Spleen (tissue), 7 donors: Measurements from ENCODE around the gene SLC30A5.

ENCODE experiments used
- POLR2A ChIP-seq, 3 donors: fragments of 450-650 bp; IDR thresholded peaks; one replicate each; pipeline ENCODE4 v1.5.1; 2017; ENCODE audit warnings: antibody characterized with exemption in 3 of 3, mild to moderate bottlenecking in 1 of 3
- TF ChIP-seq, protein P1 (sequence below), 11 experiments: fragments of 200-600 bp in 7 of 11; fragments of 450-650 bp in 4 of 11; sonication (generic) in 4 of 11; IDR thresholded peaks in 8 of 11; conservative IDR thresholded peaks in 3 of 11; 1 replicate in 7 of 11; 2 replicates in 4 of 11; pipeline versions ENCODE4 v1.4.0 to v1.8.0; 2016 to 2021; ENCODE audit warnings: antibody characterized with exemption in 11 of 11, inconsistent platforms in 4 of 11, mild to moderate bottlenecking in 1 of 11
- donor health status: DM: no; HTN: no; CAD: no; lungs with moderate emphysema.
- donor health status: DM: no; HTN: no; CAD: no.
- donor health status: DM: no; HTN: no; CAD: no.

- no peak for TF ChIP-seq POLR2A (IDR thresholded peaks at IDR 0.05)
- TF ChIP-seq, protein P1, sequence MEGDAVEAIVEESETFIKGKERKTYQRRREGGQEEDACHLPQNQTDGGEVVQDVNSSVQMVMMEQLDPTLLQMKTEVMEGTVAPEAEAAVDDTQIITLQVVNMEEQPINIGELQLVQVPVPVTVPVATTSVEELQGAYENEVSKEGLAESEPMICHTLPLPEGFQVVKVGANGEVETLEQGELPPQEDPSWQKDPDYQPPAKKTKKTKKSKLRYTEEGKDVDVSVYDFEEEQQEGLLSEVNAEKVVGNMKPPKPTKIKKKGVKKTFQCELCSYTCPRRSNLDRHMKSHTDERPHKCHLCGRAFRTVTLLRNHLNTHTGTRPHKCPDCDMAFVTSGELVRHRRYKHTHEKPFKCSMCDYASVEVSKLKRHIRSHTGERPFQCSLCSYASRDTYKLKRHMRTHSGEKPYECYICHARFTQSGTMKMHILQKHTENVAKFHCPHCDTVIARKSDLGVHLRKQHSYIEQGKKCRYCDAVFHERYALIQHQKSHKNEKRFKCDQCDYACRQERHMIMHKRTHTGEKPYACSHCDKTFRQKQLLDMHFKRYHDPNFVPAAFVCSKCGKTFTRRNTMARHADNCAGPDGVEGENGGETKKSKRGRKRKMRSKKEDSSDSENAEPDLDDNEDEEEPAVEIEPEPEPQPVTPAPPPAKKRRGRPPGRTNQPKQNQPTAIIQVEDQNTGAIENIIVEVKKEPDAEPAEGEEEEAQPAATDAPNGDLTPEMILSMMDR (IDR thresholded peaks at IDR 0.05 in 8 of 11, conservative IDR thresholded peaks at IDR 0.05 in 3 of 11): no peak
These were observed 77.2 kb downstream of the SLC30A5 start for GRCh38 chr5:69170969-69171368.
